IMR-90 (cell line): ENCODE results near the gene EEF1E1. TPM values are rescaled to one million over a fixed set of nuclear protein-coding genes. Genes with fewer than 3 reads are reported as not detected.

ENCODE experiments used
- ATAC-seq: fragments of 200-7000 bp; cut with Tn5 transposase; 2 replicates; pipeline ENCODE4 v1.9.1; 2020; ENCODE audit warnings: low read depth, mild to moderate bottlenecking, moderate library complexity
- BruUV-seq: library from RNA; stranded (reverse); fragments of 400-500 nt; replicated peaks from 2 replicates; lab custom pipeline; 2021; lab: Mats Ljungman, UMichigan
- CTCF ChIA-PET: fragments of 300-600 bp; formaldehyde crosslinking; extraction: SDS; loops from one replicate; lab custom pipeline; 2021; ENCODE audit warnings: antibody characterized with exemption; lab: Yijun Ruan, JAX
- POLR2A ChIA-PET: fragments of 300-600 bp; sonication (Branson Sonifier 250); formaldehyde crosslinking; loops from one replicate; lab custom pipeline; 2022; ENCODE audit warnings: antibody characterized with exemption; ENCODE audit not compliant: unreplicated experiment; lab: Charles Lee
- DNase-seq: peaks from one replicate; pipeline ENCODE4 v3.0.0; 2013
- H2AFZ ChIP-seq: replicated peaks from 2 replicates; pipeline ENCODE3; 2013; ENCODE audit warnings: low read length, mild to moderate bottlenecking; ENCODE audit not compliant: poor library complexity
- H2AK5ac ChIP-seq: 2 replicates; pipeline ENCODE4 v1.6.1; 2013; ENCODE audit warnings: low read depth, low read length, inconsistent platforms
- H2AK9ac ChIP-seq: replicated peaks from 2 replicates; pipeline ENCODE3; 2013; ENCODE audit warnings: mild to moderate bottlenecking, low read depth, low read length, moderate library complexity; ENCODE audit not compliant: poor library complexity
- H2BK120ac ChIP-seq: 2 replicates; pipeline ENCODE4 v1.6.1; 2013; ENCODE audit warnings: low read depth, low read length, inconsistent platforms
- H2BK15ac ChIP-seq: 3 replicates; pipeline ENCODE4 v1.6.1; 2013; ENCODE audit warnings: low read depth, low read length, inconsistent platforms
- H2BK20ac ChIP-seq: 2 replicates; pipeline ENCODE4 v1.6.1; 2013; ENCODE audit warnings: low read depth, mild to moderate bottlenecking, inconsistent platforms, low read length, moderate library complexity
- H2BK5ac ChIP-seq: 2 replicates; pipeline ENCODE4 v1.6.1; 2013; ENCODE audit warnings: mild to moderate bottlenecking, low read depth, low read length, inconsistent platforms; ENCODE audit not compliant: poor library complexity, severe bottlenecking
- H3K14ac ChIP-seq: replicated peaks from 2 replicates; pipeline ENCODE4 v1.6.1; 2013; ENCODE audit warnings: low read depth, low read length, inconsistent platforms
- H3K18ac ChIP-seq: 2 replicates; pipeline ENCODE4 v1.6.1; 2013; ENCODE audit warnings: low read depth, low read length, control low read depth
- H3K23ac ChIP-seq: 2 replicates; pipeline ENCODE4 v1.6.1; 2013; ENCODE audit warnings: low read depth, low read length, inconsistent platforms
- H3K27ac ChIP-seq: 2 replicates; pipeline ENCODE4 v1.5.1; 2013; ENCODE audit warnings: mild to moderate bottlenecking, control low read depth, low read length; ENCODE audit not compliant: insufficient read depth
- H3K27me3 ChIP-seq: 2 replicates; pipeline ENCODE4 v1.6.1; 2013; ENCODE audit warnings: low read length; ENCODE audit not compliant: control insufficient read depth, insufficient read depth
- H3K36me3 ChIP-seq: 2 replicates; pipeline ENCODE4 v1.6.1; 2013; ENCODE audit warnings: low read length, mixed read lengths; ENCODE audit not compliant: control insufficient read depth, insufficient read depth
- H3K4ac ChIP-seq: 2 replicates; pipeline ENCODE4 v1.6.1; 2013; ENCODE audit warnings: low read depth, low read length, inconsistent platforms
- H3K4me1 ChIP-seq: 2 replicates; pipeline ENCODE4 v1.6.1; 2013; ENCODE audit warnings: low read length, mixed read lengths; ENCODE audit not compliant: control insufficient read depth, insufficient read depth
- H3K4me2 ChIP-seq: 2 replicates; pipeline ENCODE4 v1.6.1; 2013; ENCODE audit warnings: low read depth, mild to moderate bottlenecking, control low read depth, low read length, moderate library complexity
- H3K4me3 ChIP-seq: 2 replicates; pipeline ENCODE4 v1.5.1; 2013; ENCODE audit warnings: low read depth, mild to moderate bottlenecking, control low read depth, low read length, moderate library complexity; ENCODE audit not compliant: insufficient read depth
- H3K56ac ChIP-seq: 2 replicates; pipeline ENCODE4 v1.6.1; 2013; ENCODE audit warnings: low read length, inconsistent platforms; ENCODE audit not compliant: insufficient read depth; ENCODE audit errors: extremely low read depth
- H3K79me1 ChIP-seq, 2 experiments: 2 replicates each; pipeline ENCODE4 v1.6.1; 2013; ENCODE audit warnings: low read length in 2 of 2, inconsistent platforms in 1 of 2, low read depth in 1 of 2
- H3K9ac ChIP-seq: 2 replicates; pipeline ENCODE4 v1.6.1; 2013; ENCODE audit warnings: low read depth, low read length, control low read depth
- H3K9me1 ChIP-seq: 2 replicates; pipeline ENCODE4 v1.6.1; 2013; ENCODE audit warnings: low read length, inconsistent platforms; ENCODE audit not compliant: insufficient read depth
- H3K9me3 ChIP-seq: 2 replicates; pipeline ENCODE4 v1.6.1; 2013; ENCODE audit warnings: low read length; ENCODE audit not compliant: control insufficient read depth, insufficient read depth
- H4K20me1 ChIP-seq: 2 replicates; pipeline ENCODE4 v1.6.1; 2013; ENCODE audit warnings: low read length, inconsistent platforms; ENCODE audit not compliant: insufficient read depth
- H4K5ac ChIP-seq: 2 replicates; pipeline ENCODE4 v1.6.1; 2013; ENCODE audit warnings: mild to moderate bottlenecking, low read depth, low read length, control low read depth
- H4K8ac ChIP-seq, 2 experiments: 2 replicates each; pipeline ENCODE4 v1.6.1; 2013; ENCODE audit warnings: low read depth in 2 of 2, low read length in 2 of 2, control low read depth in 1 of 2, inconsistent platforms in 1 of 2
- H4K91ac ChIP-seq: 2 replicates; pipeline ENCODE4 v1.6.1; 2013; ENCODE audit warnings: low read depth, low read length, inconsistent platforms; ENCODE audit not compliant: insufficient read depth
- BHLHE40 ChIP-seq: fragments of 150-350 bp; IDR thresholded peaks from 2 replicates; pipeline ENCODE4 v1.6.1; 2016; ENCODE audit warnings: mild to moderate bottlenecking, low read depth, low read length
- CEBPB ChIP-seq: IDR thresholded peaks from 2 replicates; pipeline ENCODE4 v1.6.1; 2012; ENCODE audit warnings: low read depth, low read length, improper control_type of control experiment
- CHD1 ChIP-seq: IDR thresholded peaks from 2 replicates; pipeline ENCODE4 v1.6.1; 2012; ENCODE audit warnings: low read depth, low read length, improper control_type of control experiment
- FOS ChIP-seq: fragments of 150-350 bp; IDR thresholded peaks from 2 replicates; pipeline ENCODE4 v1.6.1; 2016; ENCODE audit warnings: low read depth, low read length
- MAFK ChIP-seq: IDR thresholded peaks from 2 replicates; pipeline ENCODE4 v1.6.1; 2012; ENCODE audit warnings: low read depth, low read length, improper control_type of control experiment
- MAZ ChIP-seq: IDR thresholded peaks from 2 replicates; pipeline ENCODE4 v1.6.1; 2012; ENCODE audit warnings: low read depth, mild to moderate bottlenecking, low read length, improper control_type of control experiment, moderate library complexity, borderline replicate concordance
- MXI1 ChIP-seq: IDR thresholded peaks from 2 replicates; pipeline ENCODE4 v1.6.1; 2012; ENCODE audit warnings: low read depth, mild to moderate bottlenecking, low read length, moderate library complexity, borderline replicate concordance
- NFE2L2 ChIP-seq: fragments of 150-350 bp; IDR thresholded peaks from 2 replicates; pipeline ENCODE4 v1.6.1; 2016; ENCODE audit warnings: low read depth, mild to moderate bottlenecking, low read length
- POLR2A ChIP-seq: IDR thresholded peaks from 2 replicates; pipeline ENCODE4 v1.6.1; 2012; ENCODE audit warnings: mild to moderate bottlenecking, low read depth, low read length
- RAD21 ChIP-seq: IDR thresholded peaks from 2 replicates; pipeline ENCODE4 v1.6.1; 2012; ENCODE audit warnings: low read length, improper control_type of control experiment
- RCOR1 ChIP-seq: IDR thresholded peaks from 2 replicates; pipeline ENCODE4 v1.6.1; 2012; ENCODE audit warnings: mild to moderate bottlenecking, low read length, improper control_type of control experiment; ENCODE audit not compliant: insufficient replicate concordance
- RFX5 ChIP-seq: IDR thresholded peaks from 2 replicates; pipeline ENCODE4 v1.8.0; 2012; ENCODE audit warnings: low read depth, mild to moderate bottlenecking, low read length, moderate library complexity
- SMC3 ChIP-seq: fragments of 150-350 bp; IDR thresholded peaks from 2 replicates; pipeline ENCODE4 v1.6.1; 2016; ENCODE audit warnings: low read depth, mild to moderate bottlenecking, antibody characterized with exemption, low read length, moderate library complexity
- WGBS, 2 experiments: methylation state at CpG; one replicate each; pipeline versions ENCODE4 v1.1.5 to v1.1.7; 2013; ENCODE audit warnings: missing lambda C conversion rate in 2 of 2; ENCODE audit not compliant: insufficient read length in 1 of 2; ENCODE audit errors: extremely low coverage in 2 of 2; 5-methylcytosine and 5-hydroxymethylcytosine counted together
- dilution Hi-C: fragments of 300-500 bp; cut with HindIII; formaldehyde crosslinking; loops from one replicate; pipeline ENCODE4 v1.14.3; 2018; ENCODE audit warnings: low sequenced_read_pairs; ENCODE audit not compliant: unreplicated experiment
- in situ Hi-C: fragments of 300-500 bp; cut with MboI; formaldehyde crosslinking; loops from 3 replicates; pipeline ENCODE4 v1.14.3; 2019; ENCODE audit warnings: low sequenced_read_pairs, inconsistent platforms, mixed read lengths
- intact Hi-C: fragments of 100-400 bp; cut with micrococcal nuclease; formaldehyde crosslinking; loops from 2 replicates; pipeline ENCODE4 v1.10.0; 2022
- polyA plus RNA-seq, 3 experiments: library from polyadenylated mRNA; depleted of rRNA; stranded (reverse); fragments of >200 nt; gene quantifications; 2 replicates each; pipeline ENCODE4 v1.2.3, GENCODE V29; 2012; ENCODE audit warnings: low replicate concordance in 1 of 3
- total RNA-seq: library from RNA; depleted of rRNA; stranded (reverse); fragments of >200 nt; gene quantifications from 2 replicates; pipeline ENCODE4 v1.2.3, GENCODE V29; 2012
- TF ChIP-seq, protein P1 (sequence below): fragments of 150-350 bp; IDR thresholded peaks from 2 replicates; pipeline ENCODE4 v1.6.1; 2016; ENCODE audit warnings: low read depth, mild to moderate bottlenecking, low read length, moderate library complexity, borderline replicate concordance
- TF ChIP-seq, protein P2 (sequence below): fragments of 150-350 bp; IDR thresholded peaks from 2 replicates; pipeline ENCODE4 v1.6.1; 2017; ENCODE audit warnings: mild to moderate bottlenecking, antibody characterized with exemption, low read length, low read depth
- TF ChIP-seq, protein P3 (sequence below): conservative IDR thresholded peaks from 2 replicates; pipeline ENCODE4 v1.5.1; 2012; ENCODE audit warnings: mild to moderate bottlenecking, low read depth, low read length, improper control_type of control experiment

EEF1E1 gene
- total and polyA plus RNA-seq, 2 of the 4 experiments (the other 2 are of a cell fraction): 65.8 to 68.6 TPM

GRCh38 chr6:8149350-8149749, 47.0 kb upstream of the EEF1E1 start:
- no CpG with 5 or more reads among the region's 1 CpG for WGBS, 2 experiments
- H3K4me3 ChIP-seq: no peak overlapping the region
- BruUV-seq: no TSS peak
- ChIA-PET POLR2A (no interaction called here), CTCF (interaction anchor here (0.9 kb wide), 1 partner anchor 18 kb away, joined by 3 read pairs; no protein-coding TSS in a partner anchor)
- H4K91ac ChIP-seq: no peak overlapping the region
- no peak overlapping the region for H3K4ac ChIP-seq
- no peak overlapping the region for H3K27ac ChIP-seq
- no peaks in the 10 kb centered on the region for H3K36me3 ChIP-seq
- no peak overlapping the region for H4K8ac ChIP-seq
- no peak overlapping the region for H2BK20ac ChIP-seq
- no peak overlapping the region for H2AFZ ChIP-seq
- no peak for DNase-seq
- H3K27me3 ChIP-seq: peaks cover 7% of the 10 kb centered on the region; the same call in 1 of the 2 replicates
- no peak overlapping the region for H3K9ac ChIP-seq
- intact Hi-C loops: no loop called here
- no peak overlapping the region for H2BK15ac ChIP-seq
- no peak overlapping the region for H2AK5ac ChIP-seq
- H4K5ac ChIP-seq: no peak overlapping the region
- H2AK9ac ChIP-seq: no peak overlapping the region
- no peak for ATAC-seq
- dilution Hi-C loops: no loop called here
- H3K14ac ChIP-seq: no peak overlapping the region
- H2BK5ac ChIP-seq: no peak overlapping the region
- H3K4me2 ChIP-seq: no peak overlapping the region
- no peaks in the 10 kb centered on the region for H3K79me1 ChIP-seq
- H3K23ac ChIP-seq: no peak overlapping the region
- TF ChIP-seq, protein P1, sequence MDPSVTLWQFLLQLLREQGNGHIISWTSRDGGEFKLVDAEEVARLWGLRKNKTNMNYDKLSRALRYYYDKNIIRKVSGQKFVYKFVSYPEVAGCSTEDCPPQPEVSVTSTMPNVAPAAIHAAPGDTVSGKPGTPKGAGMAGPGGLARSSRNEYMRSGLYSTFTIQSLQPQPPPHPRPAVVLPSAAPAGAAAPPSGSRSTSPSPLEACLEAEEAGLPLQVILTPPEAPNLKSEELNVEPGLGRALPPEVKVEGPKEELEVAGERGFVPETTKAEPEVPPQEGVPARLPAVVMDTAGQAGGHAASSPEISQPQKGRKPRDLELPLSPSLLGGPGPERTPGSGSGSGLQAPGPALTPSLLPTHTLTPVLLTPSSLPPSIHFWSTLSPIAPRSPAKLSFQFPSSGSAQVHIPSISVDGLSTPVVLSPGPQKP: no peak
- TF ChIP-seq, protein P2, sequence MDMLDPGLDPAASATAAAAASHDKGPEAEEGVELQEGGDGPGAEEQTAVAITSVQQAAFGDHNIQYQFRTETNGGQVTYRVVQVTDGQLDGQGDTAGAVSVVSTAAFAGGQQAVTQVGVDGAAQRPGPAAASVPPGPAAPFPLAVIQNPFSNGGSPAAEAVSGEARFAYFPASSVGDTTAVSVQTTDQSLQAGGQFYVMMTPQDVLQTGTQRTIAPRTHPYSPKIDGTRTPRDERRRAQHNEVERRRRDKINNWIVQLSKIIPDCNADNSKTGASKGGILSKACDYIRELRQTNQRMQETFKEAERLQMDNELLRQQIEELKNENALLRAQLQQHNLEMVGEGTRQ: no peak
- TF ChIP-seq BHLHE40 (no peak), RCOR1 (no peak), RFX5 (no peak), MAFK (no peak), FOS (no peak), CEBPB (no peak), RAD21 (no peak), SMC3 (no peak), POLR2A (no peak), NFE2L2 (no peak), MXI1 (no peak), CHD1 (no peak), MAZ (no peak)
- TF ChIP-seq, protein P3, sequence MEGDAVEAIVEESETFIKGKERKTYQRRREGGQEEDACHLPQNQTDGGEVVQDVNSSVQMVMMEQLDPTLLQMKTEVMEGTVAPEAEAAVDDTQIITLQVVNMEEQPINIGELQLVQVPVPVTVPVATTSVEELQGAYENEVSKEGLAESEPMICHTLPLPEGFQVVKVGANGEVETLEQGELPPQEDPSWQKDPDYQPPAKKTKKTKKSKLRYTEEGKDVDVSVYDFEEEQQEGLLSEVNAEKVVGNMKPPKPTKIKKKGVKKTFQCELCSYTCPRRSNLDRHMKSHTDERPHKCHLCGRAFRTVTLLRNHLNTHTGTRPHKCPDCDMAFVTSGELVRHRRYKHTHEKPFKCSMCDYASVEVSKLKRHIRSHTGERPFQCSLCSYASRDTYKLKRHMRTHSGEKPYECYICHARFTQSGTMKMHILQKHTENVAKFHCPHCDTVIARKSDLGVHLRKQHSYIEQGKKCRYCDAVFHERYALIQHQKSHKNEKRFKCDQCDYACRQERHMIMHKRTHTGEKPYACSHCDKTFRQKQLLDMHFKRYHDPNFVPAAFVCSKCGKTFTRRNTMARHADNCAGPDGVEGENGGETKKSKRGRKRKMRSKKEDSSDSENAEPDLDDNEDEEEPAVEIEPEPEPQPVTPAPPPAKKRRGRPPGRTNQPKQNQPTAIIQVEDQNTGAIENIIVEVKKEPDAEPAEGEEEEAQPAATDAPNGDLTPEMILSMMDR: no peak
- in situ Hi-C loops: no loop called here
- H4K20me1 ChIP-seq: no peaks in the 10 kb centered on the region
- no peaks in the 10 kb centered on the region for H3K9me3 ChIP-seq
- H2BK120ac ChIP-seq: no peak overlapping the region
- H3K18ac ChIP-seq: no peak overlapping the region
- no peak overlapping the region for H3K56ac ChIP-seq
- no peaks in the 10 kb centered on the region for H3K9me1 ChIP-seq
- H3K4me1 ChIP-seq: no peaks in the 10 kb centered on the region
